WTC11 (cell line): ENCODE measurements around the gene KCNK17. TPM values are rescaled to one million over a fixed set of nuclear protein-coding genes. Genes with fewer than 3 reads are reported as not detected.

Experiments used
- ATAC-seq: fragments of 200-7000 bp; cut with Tn5 transposase; 2 replicates; pipeline ENCODE4 v1.10.0; 2021; ENCODE audit warnings: mild to moderate bottlenecking, moderate library complexity
- CTCF ChIA-PET: fragments of 300-600 bp; sonication (Branson Sonifier 250); formaldehyde crosslinking; loops from one replicate; lab custom pipeline; 2021; ENCODE audit warnings: antibody characterized with exemption; lab: Charles Lee
- POLR2A ChIA-PET: fragments of 350-600 bp; sonication (Branson Sonifier 250); formaldehyde crosslinking; loops from one replicate; lab custom pipeline; 2021; ENCODE audit warnings: antibody characterized with exemption; lab: Charles Lee
- DNase-seq: peaks from one replicate; pipeline ENCODE4 v3.0.0; 2021; ENCODE audit warnings: low spot score
- H3K27ac Mint-ChIP-seq: 2 replicates; pipeline ENCODE4 v1.8.0; 2021; ENCODE audit warnings: mixed read lengths
- H3K27me3 Mint-ChIP-seq: 2 replicates; pipeline ENCODE4 v1.8.0; 2021; ENCODE audit warnings: low read depth, mild to moderate bottlenecking, moderate library complexity, mixed read lengths
- H3K36me3 Mint-ChIP-seq: 2 replicates; pipeline ENCODE4 v1.8.0; 2021; ENCODE audit warnings: mixed read lengths
- H3K4me1 Mint-ChIP-seq: 2 replicates; pipeline ENCODE4 v1.8.0; 2022; ENCODE audit warnings: mixed read lengths
- H3K4me3 Mint-ChIP-seq: 2 replicates; pipeline ENCODE4 v1.8.0; 2021; ENCODE audit warnings: mild to moderate bottlenecking, moderate library complexity, mixed read lengths
- H3K9me3 Mint-ChIP-seq: 2 replicates; pipeline ENCODE4 v1.8.0; 2021; ENCODE audit warnings: mixed read lengths
- ETV6 ChIP-seq: sonication (generic); formaldehyde crosslinking; IDR thresholded peaks from 2 replicates; pipeline ENCODE4 v1.8.1; 2022; ENCODE audit warnings: mild to moderate bottlenecking, missing genetic modification reagents
- FOXK1 ChIP-seq: sonication (generic); formaldehyde crosslinking; IDR thresholded peaks from 2 replicates; pipeline ENCODE4 v1.8.0; 2022; ENCODE audit warnings: mild to moderate bottlenecking, moderate library complexity, missing genetic modification reagents
- NFYB ChIP-seq: sonication (generic); formaldehyde crosslinking; conservative IDR thresholded peaks from 2 replicates; pipeline ENCODE4 v1.8.0; 2022; ENCODE audit warnings: low read depth, missing genetic modification reagents
- NR3C1 ChIP-seq: sonication (generic); formaldehyde crosslinking; conservative IDR thresholded peaks from 2 replicates; pipeline ENCODE4 v1.8.1; 2023; ENCODE audit warnings: low read depth, mild to moderate bottlenecking, missing genetic modification reagents
- RELA ChIP-seq: sonication (generic); formaldehyde crosslinking; IDR thresholded peaks from 2 replicates; pipeline ENCODE4 v1.8.1; 2022; ENCODE audit warnings: missing genetic modification reagents, mild to moderate bottlenecking, borderline replicate concordance
- ZBTB21 ChIP-seq: sonication (generic); formaldehyde crosslinking; IDR thresholded peaks from 2 replicates; pipeline ENCODE4 v1.8.1; 2023; ENCODE audit warnings: mild to moderate bottlenecking, missing genetic modification reagents, borderline replicate concordance
- ZNF138 ChIP-seq: sonication (generic); formaldehyde crosslinking; conservative IDR thresholded peaks from 2 replicates; pipeline ENCODE4 v1.8.1; 2022; ENCODE audit warnings: mild to moderate bottlenecking, moderate library complexity, missing genetic modification reagents
- ZNF425 ChIP-seq: fragments of 250-450 bp; sonication (Bioruptor Pico); conservative IDR thresholded peaks from 2 replicates; pipeline ENCODE4 v1.9.0; 2021; ENCODE audit warnings: mild to moderate bottlenecking
- ZNF532 ChIP-seq: fragments of 250-450 bp; sonication (Bioruptor Pico); IDR thresholded peaks from 2 replicates; pipeline ENCODE4 v1.9.0; 2021; ENCODE audit warnings: mild to moderate bottlenecking, borderline replicate concordance
- ZNF671 ChIP-seq: fragments of 250-450 bp; sonication (Bioruptor Pico); IDR thresholded peaks from 2 replicates; pipeline ENCODE4 v1.8.0; 2021; ENCODE audit warnings: mild to moderate bottlenecking
- total RNA-seq: library from RNA; stranded (reverse); gene quantifications from 3 replicates; pipeline ENCODE4 v1.2.3, GENCODE V29; 2021
- TF ChIP-seq, protein P1 (sequence below): sonication (generic); formaldehyde crosslinking; IDR thresholded peaks from 2 replicates; pipeline ENCODE4 v1.8.1; 2022; ENCODE audit warnings: mild to moderate bottlenecking, moderate library complexity, missing genetic modification reagents

Gene KCNK17
- total RNA-seq, 1 experiment from 2014 or later = 2.1 TPM

- TF ChIP-seq ZNF532 = no peak
Measured at GRCh38 chr6:39261751-39262150, 52.5 kb downstream of the KCNK17 start (continued).

DNA sequence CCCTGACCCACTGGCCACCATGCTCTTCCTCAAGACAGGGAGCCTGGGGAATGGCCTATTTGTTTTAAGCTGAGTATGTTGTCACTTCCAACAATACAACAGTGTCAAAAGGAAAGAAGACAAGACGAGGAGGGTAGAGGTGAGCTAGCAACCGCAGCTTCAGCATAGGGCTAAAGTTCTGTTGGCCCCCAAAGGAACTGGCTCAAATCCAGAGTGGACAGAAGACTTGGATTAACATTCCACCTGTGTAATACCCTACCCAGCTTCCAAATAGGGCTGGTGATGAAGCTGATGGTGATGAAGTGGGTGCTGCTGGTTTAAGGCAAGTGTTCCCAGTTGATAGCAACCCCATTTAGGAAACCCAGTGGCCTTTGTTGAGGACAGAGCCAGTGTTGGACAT lies 53.3 kb downstream of the KCNK17 start:
- Mint-ChIP-seq H3K27ac (no peak overlapping the region), H3K9me3 (peaks cover 10% of the 10 kb centered on the region), H3K4me1 (peaks cover 60% of the 10 kb centered on the region), H3K27me3 (no peaks in the 10 kb centered on the region; the same call in 1 of the 2 replicates), H3K36me3 (peaks cover 6% of the 10 kb centered on the region; the same call in 1 of the 2 replicates), H3K4me3 (no peak overlapping the region)
- no peak for DNase-seq
- CTCF ChIA-PET = no interaction called here
- POLR2A ChIA-PET = no interaction called here
- no peak for ATAC-seq
- no peak for TF ChIP-seq ZNF138 (CRISPR knock-in tag)
- TF ChIP-seq, protein P1, sequence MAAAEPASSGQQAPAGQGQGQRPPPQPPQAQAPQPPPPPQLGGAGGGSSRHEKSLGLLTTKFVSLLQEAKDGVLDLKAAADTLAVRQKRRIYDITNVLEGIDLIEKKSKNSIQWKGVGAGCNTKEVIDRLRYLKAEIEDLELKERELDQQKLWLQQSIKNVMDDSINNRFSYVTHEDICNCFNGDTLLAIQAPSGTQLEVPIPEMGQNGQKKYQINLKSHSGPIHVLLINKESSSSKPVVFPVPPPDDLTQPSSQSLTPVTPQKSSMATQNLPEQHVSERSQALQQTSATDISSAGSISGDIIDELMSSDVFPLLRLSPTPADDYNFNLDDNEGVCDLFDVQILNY (CRISPR knock-in tag) = no peak

DNA sequence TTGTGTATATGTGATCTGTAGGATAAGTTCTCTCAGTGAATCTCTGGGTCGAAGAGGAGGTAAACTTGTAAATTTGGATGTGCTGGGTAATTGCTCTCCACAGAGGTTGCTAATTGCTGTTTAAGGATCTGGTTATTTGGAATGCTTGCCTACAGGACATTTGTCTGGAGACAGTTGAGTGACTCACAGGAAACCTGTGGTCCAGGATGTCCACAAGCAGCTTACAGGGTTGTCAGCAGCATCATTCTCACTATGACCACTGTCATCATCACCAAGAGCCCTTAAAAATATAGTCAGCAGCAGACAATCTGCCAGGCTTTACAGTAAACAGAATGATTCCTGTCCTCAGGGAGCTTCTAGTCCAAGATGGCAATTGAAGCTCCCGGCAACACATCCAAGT lies 53.8 kb downstream of the KCNK17 start:
- DNase-seq = no peak
- Mint-ChIP-seq H3K9me3 (peaks cover 10% of the 10 kb centered on the region), H3K4me3 (no peak overlapping the region), H3K4me1 (peaks cover 60% of the 10 kb centered on the region), H3K27me3 (no peaks in the 10 kb centered on the region; the same call in 1 of the 2 replicates), H3K27ac (no peak overlapping the region), H3K36me3 (peaks cover 6% of the 10 kb centered on the region; the same call in 1 of the 2 replicates)
- no peak for ATAC-seq
- CTCF ChIA-PET = interaction anchor here (0.8 to 2.7 kb wide), 3 partner anchors 20 to 71 kb away, joined by 3 to 17 read pairs (median 4); no protein-coding TSS in a partner anchor
- TF ChIP-seq ZNF671 = no peak
- no peak for TF ChIP-seq FOXK1
- TF ChIP-seq ZNF425 (CRISPR knock-in tag) = no peak
- TF ChIP-seq RELA = no peak
- no peak for TF ChIP-seq NFYB
- no peak for TF ChIP-seq NR3C1 (CRISPR knock-in tag)
- POLR2A ChIA-PET = no interaction called here

- ChIA-PET CTCF (interaction anchor here (0.6 to 2.8 kb wide), 11 partner anchors 17 to 154 kb away, joined by 3 to 15 read pairs (median 3); no protein-coding TSS in a partner anchor), POLR2A (interaction anchor here (0.6 to 0.7 kb wide), 2 partner anchors 17 to 177 kb away, joined by 3 to 5 read pairs; no protein-coding TSS in a partner anchor)
- Mint-ChIP-seq H3K27me3 (peaks cover 2% of the 10 kb centered on the region; the same call in 1 of the 2 replicates), H3K36me3 (peaks cover 15% of the 10 kb centered on the region), H3K4me3 (no peak overlapping the region), H3K4me1 (peaks cover 44% of the 10 kb centered on the region), H3K27ac (peak overlapping the region; percentile 31; the same call in 1 of the 2 replicates), H3K9me3 (peaks cover 22% of the 10 kb centered on the region)
- TF ChIP-seq ETV6 (peak; percentile 86), ZBTB21 (CRISPR knock-in tag) (no peak)
- ATAC-seq (peak; percentile 97), DNase-seq (peak; percentile 22)
Measured at GRCh38 chr6:39256294-39256940, 57.8 kb downstream of the KCNK17 start.
